ENCODE measurements around the gene CHCHD6. TPM values are rescaled to one million over a fixed set of nuclear protein-coding genes. Genes with fewer than 3 reads are reported as not detected.

Gene CHCHD6
- total RNA-seq, 1 experiment from 2014 or later = 32.3 TPM

DNA sequence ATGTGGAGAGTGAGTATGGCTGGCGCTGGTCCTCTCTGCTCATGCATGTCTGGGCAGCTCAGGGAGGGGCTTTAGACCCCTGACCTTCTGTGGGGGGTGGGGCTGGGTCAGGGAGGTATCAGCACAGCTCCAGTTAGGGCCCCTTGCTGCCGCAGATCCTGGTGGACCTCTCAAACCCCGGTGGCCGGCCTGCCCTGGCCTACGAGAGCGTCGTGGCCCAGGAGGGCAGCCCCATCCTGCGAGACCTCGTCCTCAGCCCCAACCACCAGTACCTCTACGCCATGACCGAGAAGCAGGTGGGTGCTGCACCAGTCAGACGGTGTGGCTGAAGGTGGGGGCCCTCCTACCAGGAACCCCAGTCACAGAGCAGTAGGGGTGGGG lies 299.1 kb downstream of the CHCHD6 start:
- no peak for DNase-seq (ENCODE audit: low spot score)
- in situ Hi-C loops (cut with HindIII; ENCODE audit: low sequenced_read_pairs) = no loop called here

DNA sequence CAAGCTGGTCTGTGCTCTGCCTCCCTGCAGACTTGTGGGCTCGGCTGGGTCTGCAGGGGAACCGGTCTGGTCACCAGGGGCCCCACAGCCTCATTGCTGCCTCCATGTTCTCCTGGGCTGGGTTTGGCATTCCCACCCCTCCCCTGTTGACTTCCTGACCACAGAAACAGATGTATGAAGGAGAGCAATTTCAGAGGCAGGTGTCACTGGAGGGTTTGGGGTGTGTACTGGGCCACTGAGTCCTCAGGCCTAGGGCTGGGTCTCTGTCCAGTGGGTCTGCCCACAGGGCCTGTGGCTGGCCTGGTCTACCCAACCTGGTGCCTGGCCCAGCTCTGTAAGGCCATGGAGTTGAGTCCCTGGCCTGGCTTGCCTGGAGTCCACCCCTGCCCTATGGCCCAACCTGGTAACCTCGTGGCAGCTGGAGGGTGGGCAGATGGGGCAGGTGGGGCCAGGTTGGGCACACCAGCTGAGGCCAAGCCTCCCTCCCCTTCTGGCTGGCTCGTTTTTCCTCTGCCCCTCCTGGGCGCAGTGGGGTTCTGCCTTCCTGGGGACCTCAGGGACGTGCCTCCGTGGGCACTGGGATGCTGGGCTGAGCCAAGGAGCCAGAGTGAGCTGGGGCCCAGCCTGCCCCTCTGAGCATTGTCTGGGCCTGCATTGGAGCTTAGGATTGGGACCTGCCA lies 299.7 kb downstream of the CHCHD6 start:
- no peak for DNase-seq (ENCODE audit: low spot score)
- in situ Hi-C loops (cut with HindIII; ENCODE audit: low sequenced_read_pairs) = no loop called here

DNA sequence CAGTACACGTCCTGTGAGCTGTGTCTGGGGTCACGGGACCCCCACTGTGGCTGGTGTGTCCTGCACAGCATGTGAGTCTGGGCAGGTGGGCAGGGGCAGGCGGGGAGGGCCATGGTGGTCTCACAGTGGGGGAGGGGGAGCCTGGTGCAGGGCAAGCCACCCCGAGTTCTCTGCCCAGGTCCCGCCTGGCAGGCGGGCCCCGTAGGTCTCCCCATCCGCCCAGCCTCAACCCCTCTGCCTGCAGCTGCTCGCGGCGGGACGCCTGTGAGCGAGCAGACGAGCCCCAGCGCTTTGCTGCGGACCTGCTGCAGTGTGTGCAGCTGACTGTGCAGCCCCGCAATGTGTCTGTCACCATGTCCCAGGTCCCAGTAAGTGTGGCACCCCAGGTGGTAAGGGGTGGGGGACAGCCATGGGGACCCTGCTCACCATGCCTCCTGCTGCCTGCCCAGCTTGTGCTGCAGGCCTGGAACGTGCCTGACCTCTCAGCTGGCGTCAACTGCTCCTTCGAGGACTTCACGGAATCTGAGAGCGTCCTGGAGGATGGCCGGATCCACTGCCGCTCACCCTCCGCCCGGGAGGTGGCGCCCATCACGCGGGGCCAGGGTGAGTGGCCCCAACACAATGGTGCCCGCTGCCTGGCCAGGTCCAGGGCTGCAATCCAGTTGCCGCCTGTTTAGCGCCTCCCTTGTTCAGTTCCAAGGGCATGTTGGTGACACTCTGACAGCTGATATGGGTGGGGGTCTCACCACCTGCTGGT lies 300.8 kb downstream of the CHCHD6 start:
- in situ Hi-C loops (cut with HindIII; ENCODE audit: low sequenced_read_pairs) = no loop called here
- no peak for DNase-seq (ENCODE audit: low spot score)

DNA sequence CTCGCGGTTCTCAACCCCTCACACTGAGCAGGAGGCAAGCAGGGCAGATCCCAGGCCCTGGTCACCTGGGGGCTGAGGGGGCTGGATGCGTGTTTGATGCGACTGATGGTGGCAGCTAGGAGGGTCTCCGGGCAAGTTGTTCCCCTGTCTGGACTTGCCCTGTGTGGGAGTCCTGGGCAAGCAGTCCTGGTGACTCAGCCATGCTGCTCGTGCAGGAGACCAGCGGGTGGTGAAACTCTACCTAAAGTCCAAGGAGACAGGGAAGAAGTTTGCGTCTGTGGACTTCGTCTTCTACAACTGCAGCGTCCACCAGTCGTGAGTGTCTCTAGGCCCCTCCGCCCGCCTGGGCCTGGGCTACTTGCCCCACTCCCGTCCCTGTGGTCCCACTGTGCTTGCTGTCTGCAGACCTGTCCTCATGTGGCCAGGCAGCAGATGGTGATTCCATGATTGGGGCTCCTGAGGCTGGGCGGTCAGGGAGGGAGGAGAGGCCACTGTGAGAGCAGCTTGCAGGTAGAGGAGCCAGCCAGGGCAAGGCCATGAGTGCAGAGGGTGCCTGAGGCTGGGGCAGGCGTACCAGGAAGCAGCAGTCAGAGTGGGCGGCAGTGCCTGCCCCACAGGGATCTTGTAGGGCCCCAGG lies 301.9 kb downstream of the CHCHD6 start:
- peak; percentile 67 for DNase-seq (ENCODE audit: low spot score)
- in situ Hi-C loops (cut with HindIII; ENCODE audit: low sequenced_read_pairs) = no loop called here

DNA sequence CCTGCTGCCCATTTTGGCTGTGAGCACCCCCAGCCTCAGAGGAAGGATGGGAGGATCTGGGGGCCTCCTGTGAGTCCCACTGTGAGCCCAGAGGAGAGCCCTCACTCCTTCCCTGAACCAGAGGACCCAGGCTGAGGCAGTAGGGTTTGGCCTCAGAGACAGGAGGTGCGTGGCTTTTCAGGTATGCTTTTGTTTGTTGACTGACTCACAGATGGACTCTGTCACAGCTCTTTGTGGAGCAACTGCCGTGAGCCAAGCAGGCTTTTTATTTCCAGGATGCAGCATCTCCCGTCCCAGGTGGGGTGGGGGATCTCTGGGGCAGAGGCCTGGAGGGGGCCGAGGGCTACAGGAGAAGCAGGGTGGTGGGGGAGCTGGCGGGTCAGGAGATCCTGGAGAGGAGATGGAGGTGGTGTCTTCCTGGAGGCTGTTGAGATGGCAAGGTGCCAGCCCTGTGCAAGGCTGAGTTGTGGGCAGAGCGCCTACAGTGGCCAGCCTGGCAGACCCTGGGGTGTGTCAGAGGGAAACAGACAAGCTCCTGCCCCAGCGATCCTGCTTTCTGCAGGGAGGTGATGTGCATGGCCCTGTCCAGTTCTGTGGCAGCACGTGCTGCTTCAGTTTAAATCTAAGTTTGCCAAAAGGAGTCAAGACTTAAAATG lies 302.9 kb downstream of the CHCHD6 start:
- in situ Hi-C loops (cut with HindIII; ENCODE audit: low sequenced_read_pairs) = no loop called here
- DNase-seq (ENCODE audit: low spot score) = peak; percentile 34

DNA sequence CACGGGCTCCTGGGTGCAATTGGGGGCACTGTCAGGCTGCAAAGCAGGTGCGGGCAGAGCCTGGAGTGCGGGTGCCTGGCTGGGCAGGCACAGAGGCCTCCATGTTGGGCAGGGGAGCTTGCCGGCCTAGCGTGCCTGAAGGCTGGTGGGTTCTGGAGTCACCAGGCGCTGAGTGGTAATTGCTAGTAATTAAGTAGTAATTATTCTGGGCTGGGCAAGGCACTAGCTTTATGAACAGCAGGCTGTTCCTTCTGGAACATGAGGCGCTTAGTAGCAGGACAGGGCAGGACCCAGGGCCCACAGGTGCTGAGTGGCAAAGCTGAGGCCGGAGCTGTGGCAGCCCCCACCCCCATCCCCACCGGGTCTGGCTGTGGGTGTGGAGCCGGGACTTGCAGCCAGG lies 304.2 kb downstream of the CHCHD6 start:
- in situ Hi-C loops (cut with HindIII; ENCODE audit: low sequenced_read_pairs) = no loop called here
- DNase-seq (ENCODE audit: low spot score) = no peak

DNA sequence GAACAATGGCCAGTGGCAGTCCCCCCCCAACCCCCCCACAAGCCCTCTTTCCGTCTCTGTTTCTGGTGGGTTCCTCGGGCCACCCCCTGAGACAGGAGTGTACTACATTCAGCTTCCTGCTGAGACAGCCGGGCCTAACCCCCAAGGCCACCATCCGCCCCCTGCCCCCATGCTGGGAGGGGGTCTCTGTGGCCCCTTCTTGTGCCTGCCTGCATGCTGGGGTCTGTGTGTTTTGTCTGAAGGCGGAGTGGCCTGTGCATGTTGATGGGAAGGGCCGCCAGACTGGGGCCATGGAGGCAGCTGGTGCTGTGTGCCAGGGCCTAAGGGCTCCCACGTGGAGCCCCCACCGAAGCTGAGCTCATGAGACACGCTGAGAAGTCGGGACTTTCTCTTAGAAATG lies 305.5 kb downstream of the CHCHD6 start:
- DNase-seq (ENCODE audit: low spot score) = no peak
- in situ Hi-C loops (cut with HindIII; ENCODE audit: low sequenced_read_pairs) = no loop called here

Other genes with a start within 250 kb of the CHCHD6 start
- gene ZXDC, start 228.3 kb upstream of the CHCHD6 start, total RNA-seq (2014; rRNA removed; shearing (Covaris generic)) = 11.4 and 18.9 TPM in 2 replicates
- not detected in 2 replicates for gene UROC1, start 186.5 kb upstream of the CHCHD6 start, total RNA-seq (2014; rRNA removed; shearing (Covaris generic))
- 0.49 and 2.0 TPM in 2 replicates for gene CHST13, start 180.1 kb upstream of the CHCHD6 start, total RNA-seq (2014; rRNA removed; shearing (Covaris generic))
- gene C3orf22, start 145.3 kb upstream of the CHCHD6 start, total RNA-seq (2014; rRNA removed; shearing (Covaris generic)) = not detected in 2 replicates
- 13.2 and 21.5 TPM in 2 replicates for gene TXNRD3, start 49.1 kb upstream of the CHCHD6 start, total RNA-seq (2014; rRNA removed; shearing (Covaris generic))